WTC11 (cell line): ENCODE results near the gene SHISA9. TPM values are rescaled to one million over a fixed set of nuclear protein-coding genes. Genes with fewer than 3 reads are reported as not detected.

ENCODE experiments used
- ATAC-seq: fragments of 200-7000 bp; cut with Tn5 transposase; 2 replicates; pipeline ENCODE4 v1.10.0; 2021; ENCODE audit warnings: mild to moderate bottlenecking, moderate library complexity
- CTCF ChIA-PET: fragments of 300-600 bp; sonication (Branson Sonifier 250); formaldehyde crosslinking; loops from one replicate; lab custom pipeline; 2021; ENCODE audit warnings: antibody characterized with exemption; lab: Charles Lee
- POLR2A ChIA-PET: fragments of 350-600 bp; sonication (Branson Sonifier 250); formaldehyde crosslinking; loops from one replicate; lab custom pipeline; 2021; ENCODE audit warnings: antibody characterized with exemption; lab: Charles Lee
- DNase-seq: peaks from one replicate; pipeline ENCODE4 v3.0.0; 2021; ENCODE audit warnings: low spot score
- H3K27ac Mint-ChIP-seq: 2 replicates; pipeline ENCODE4 v1.8.0; 2021; ENCODE audit warnings: mixed read lengths
- H3K27me3 Mint-ChIP-seq: 2 replicates; pipeline ENCODE4 v1.8.0; 2021; ENCODE audit warnings: low read depth, mild to moderate bottlenecking, moderate library complexity, mixed read lengths
- H3K36me3 Mint-ChIP-seq: 2 replicates; pipeline ENCODE4 v1.8.0; 2021; ENCODE audit warnings: mixed read lengths
- H3K4me1 Mint-ChIP-seq: 2 replicates; pipeline ENCODE4 v1.8.0; 2022; ENCODE audit warnings: mixed read lengths
- H3K4me3 Mint-ChIP-seq: 2 replicates; pipeline ENCODE4 v1.8.0; 2021; ENCODE audit warnings: mild to moderate bottlenecking, moderate library complexity, mixed read lengths
- H3K9me3 Mint-ChIP-seq: 2 replicates; pipeline ENCODE4 v1.8.0; 2021; ENCODE audit warnings: mixed read lengths
- OVOL2 ChIP-seq: fragments of 250-450 bp; sonication (Bioruptor Pico); IDR thresholded peaks from 2 replicates; pipeline ENCODE4 v1.9.0; 2021; ENCODE audit warnings: mild to moderate bottlenecking, borderline replicate concordance
- ZBTB21 ChIP-seq: sonication (generic); formaldehyde crosslinking; IDR thresholded peaks from 2 replicates; pipeline ENCODE4 v1.8.1; 2023; ENCODE audit warnings: mild to moderate bottlenecking, missing genetic modification reagents, borderline replicate concordance
- ZNF671 ChIP-seq: fragments of 250-450 bp; sonication (Bioruptor Pico); IDR thresholded peaks from 2 replicates; pipeline ENCODE4 v1.8.0; 2021; ENCODE audit warnings: mild to moderate bottlenecking
- total RNA-seq: library from RNA; stranded (reverse); gene quantifications from 3 replicates; pipeline ENCODE4 v1.2.3, GENCODE V29; 2021
- TF ChIP-seq, protein P1 (sequence below): sonication (generic); formaldehyde crosslinking; IDR thresholded peaks from 2 replicates; pipeline ENCODE4 v1.8.0; 2022; ENCODE audit warnings: missing genetic modification reagents
- TF ChIP-seq, protein P2 (sequence below): fragments of 250-450 bp; sonication (Bioruptor Pico); IDR thresholded peaks from 2 replicates; pipeline ENCODE4 v1.9.0; 2021; ENCODE audit warnings: moderate library complexity, mild to moderate bottlenecking, inconsistent platforms, borderline replicate concordance
- TF ChIP-seq, protein P3 (sequence below): fragments of 250-450 bp; sonication (Bioruptor Pico); IDR thresholded peaks from 2 replicates; pipeline ENCODE4 v1.9.0; 2021; ENCODE audit warnings: mild to moderate bottlenecking
- TF ChIP-seq, protein P4 (sequence below): sonication (generic); formaldehyde crosslinking; IDR thresholded peaks from 2 replicates; pipeline ENCODE4 v1.8.1; 2023; ENCODE audit warnings: mild to moderate bottlenecking, missing genetic modification reagents
- TF ChIP-seq, protein P5 (sequence below): sonication (generic); formaldehyde crosslinking; IDR thresholded peaks from 2 replicates; pipeline ENCODE4 v1.8.1; 2022; ENCODE audit warnings: mild to moderate bottlenecking, missing genetic modification reagents, moderate library complexity, borderline replicate concordance
- TF ChIP-seq, protein P6 (sequence below): fragments of 200-600 bp; IDR thresholded peaks from 2 replicates; pipeline ENCODE4 v1.8.0; 2022; ENCODE audit warnings: antibody characterized with exemption
- TF ChIP-seq, protein P7 (sequence below): sonication (generic); formaldehyde crosslinking; IDR thresholded peaks from 2 replicates; pipeline ENCODE4 v1.8.0; 2023; ENCODE audit warnings: mild to moderate bottlenecking, missing genetic modification reagents
- TF ChIP-seq, protein P8 (sequence below): sonication (generic); formaldehyde crosslinking; IDR thresholded peaks from 2 replicates; pipeline ENCODE4 v1.8.1; 2023; ENCODE audit warnings: mild to moderate bottlenecking, missing genetic modification reagents, moderate library complexity

SHISA9 gene
- total RNA-seq, 1 experiment from 2014 or later, result 37.5 TPM

DNA sequence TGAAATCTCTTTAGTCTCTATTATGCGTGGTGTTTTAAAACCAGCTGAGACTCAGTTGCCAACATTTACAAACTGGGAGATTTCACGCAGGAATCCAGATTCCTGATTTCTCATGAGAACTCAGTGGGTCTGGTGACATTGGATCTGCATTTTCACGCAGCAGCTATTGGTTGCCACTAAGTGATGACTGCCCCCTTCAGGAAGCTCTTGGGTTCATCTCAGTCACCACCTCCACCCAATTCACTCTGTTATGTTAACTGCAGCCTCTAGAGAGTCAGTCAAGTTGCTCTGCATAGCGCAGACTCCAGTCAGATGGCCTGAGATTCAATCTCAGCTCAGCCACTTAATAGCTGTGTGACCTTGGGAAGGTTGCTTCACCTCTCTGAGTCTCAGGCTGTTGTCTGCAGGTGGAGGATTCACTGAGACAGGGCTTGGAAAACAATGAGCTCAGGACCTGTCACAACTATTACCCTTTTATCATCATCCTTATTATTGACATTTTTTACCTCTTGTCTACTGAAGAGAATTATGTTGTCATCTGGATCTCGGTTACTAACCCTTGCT, 6.4 kb downstream of the SHISA9 start:
- peak overlapping the region; percentile 84 for H3K27ac Mint-ChIP-seq
- peak overlapping the region; percentile 10 for H3K4me3 Mint-ChIP-seq
- peak; percentile 46 for DNase-seq

DNA sequence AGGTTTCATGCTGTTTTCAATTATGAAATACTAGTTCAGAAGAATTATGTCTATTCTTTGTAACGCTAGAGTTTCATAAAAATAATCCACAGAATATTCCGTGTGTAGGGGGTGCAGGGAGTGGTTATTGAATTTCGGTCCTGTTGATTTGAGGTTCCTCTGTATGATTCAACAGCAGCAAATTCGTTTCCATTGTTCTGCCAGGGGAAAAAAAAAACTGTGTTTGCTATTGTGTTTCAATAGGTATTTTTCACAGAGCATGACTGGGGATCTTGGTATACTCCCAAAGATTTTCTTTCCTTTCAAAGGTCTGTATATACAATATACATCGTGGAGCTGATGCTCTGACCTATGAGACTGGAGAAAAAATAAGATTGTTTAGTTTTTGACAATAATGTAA, 15.8 kb downstream of the SHISA9 start:
- Mint-ChIP-seq H3K4me1 (peaks cover 28% of the 10 kb centered on the region), H3K4me3 (no peak overlapping the region), H3K27ac (peak overlapping the region; percentile 64), H3K27me3 (no peaks in the 10 kb centered on the region), H3K36me3 (peaks cover 16% of the 10 kb centered on the region), H3K9me3 (no peaks in the 10 kb centered on the region)
- ChIA-PET CTCF (interaction anchor here (1.4 kb wide), 1 partner anchor 9 kb away, joined by 14 read pairs; no protein-coding TSS in a partner anchor), POLR2A (no interaction called here)
- DNase-seq, result no peak
- no peak for ATAC-seq
- TF ChIP-seq, protein P1, sequence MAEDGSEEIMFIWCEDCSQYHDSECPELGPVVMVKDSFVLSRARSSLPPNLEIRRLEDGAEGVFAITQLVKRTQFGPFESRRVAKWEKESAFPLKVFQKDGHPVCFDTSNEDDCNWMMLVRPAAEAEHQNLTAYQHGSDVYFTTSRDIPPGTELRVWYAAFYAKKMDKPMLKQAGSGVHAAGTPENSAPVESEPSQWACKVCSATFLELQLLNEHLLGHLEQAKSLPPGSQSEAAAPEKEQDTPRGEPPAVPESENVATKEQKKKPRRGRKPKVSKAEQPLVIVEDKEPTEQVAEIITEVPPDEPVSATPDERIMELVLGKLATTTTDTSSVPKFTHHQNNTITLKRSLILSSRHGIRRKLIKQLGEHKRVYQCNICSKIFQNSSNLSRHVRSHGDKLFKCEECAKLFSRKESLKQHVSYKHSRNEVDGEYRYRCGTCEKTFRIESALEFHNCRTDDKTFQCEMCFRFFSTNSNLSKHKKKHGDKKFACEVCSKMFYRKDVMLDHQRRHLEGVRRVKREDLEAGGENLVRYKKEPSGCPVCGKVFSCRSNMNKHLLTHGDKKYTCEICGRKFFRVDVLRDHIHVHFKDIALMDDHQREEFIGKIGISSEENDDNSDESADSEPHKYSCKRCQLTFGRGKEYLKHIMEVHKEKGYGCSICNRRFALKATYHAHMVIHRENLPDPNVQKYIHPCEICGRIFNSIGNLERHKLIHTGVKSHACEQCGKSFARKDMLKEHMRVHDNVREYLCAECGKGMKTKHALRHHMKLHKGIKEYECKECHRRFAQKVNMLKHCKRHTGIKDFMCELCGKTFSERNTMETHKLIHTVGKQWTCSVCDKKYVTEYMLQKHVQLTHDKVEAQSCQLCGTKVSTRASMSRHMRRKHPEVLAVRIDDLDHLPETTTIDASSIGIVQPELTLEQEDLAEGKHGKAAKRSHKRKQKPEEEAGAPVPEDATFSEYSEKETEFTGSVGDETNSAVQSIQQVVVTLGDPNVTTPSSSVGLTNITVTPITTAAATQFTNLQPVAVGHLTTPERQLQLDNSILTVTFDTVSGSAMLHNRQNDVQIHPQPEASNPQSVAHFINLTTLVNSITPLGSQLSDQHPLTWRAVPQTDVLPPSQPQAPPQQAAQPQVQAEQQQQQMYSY (CRISPR knock-in tag), result no peak
- no peak for TF ChIP-seq ZNF671 (CRISPR knock-in tag)
- TF ChIP-seq, protein P2, sequence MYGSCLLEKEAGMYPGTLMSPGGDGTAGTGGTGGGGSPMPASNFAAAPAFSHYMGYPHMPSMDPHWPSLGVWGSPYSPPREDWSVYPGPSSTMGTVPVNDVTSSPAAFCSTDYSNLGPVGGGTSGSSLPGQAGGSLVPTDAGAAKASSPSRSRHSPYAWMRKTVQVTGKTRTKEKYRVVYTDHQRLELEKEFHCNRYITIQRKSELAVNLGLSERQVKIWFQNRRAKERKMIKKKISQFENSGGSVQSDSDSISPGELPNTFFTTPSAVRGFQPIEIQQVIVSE, result no peak
- TF ChIP-seq, protein P3, sequence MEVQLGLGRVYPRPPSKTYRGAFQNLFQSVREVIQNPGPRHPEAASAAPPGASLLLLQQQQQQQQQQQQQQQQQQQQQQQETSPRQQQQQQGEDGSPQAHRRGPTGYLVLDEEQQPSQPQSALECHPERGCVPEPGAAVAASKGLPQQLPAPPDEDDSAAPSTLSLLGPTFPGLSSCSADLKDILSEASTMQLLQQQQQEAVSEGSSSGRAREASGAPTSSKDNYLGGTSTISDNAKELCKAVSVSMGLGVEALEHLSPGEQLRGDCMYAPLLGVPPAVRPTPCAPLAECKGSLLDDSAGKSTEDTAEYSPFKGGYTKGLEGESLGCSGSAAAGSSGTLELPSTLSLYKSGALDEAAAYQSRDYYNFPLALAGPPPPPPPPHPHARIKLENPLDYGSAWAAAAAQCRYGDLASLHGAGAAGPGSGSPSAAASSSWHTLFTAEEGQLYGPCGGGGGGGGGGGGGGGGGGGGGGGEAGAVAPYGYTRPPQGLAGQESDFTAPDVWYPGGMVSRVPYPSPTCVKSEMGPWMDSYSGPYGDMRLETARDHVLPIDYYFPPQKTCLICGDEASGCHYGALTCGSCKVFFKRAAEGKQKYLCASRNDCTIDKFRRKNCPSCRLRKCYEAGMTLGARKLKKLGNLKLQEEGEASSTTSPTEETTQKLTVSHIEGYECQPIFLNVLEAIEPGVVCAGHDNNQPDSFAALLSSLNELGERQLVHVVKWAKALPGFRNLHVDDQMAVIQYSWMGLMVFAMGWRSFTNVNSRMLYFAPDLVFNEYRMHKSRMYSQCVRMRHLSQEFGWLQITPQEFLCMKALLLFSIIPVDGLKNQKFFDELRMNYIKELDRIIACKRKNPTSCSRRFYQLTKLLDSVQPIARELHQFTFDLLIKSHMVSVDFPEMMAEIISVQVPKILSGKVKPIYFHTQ (CRISPR knock-in tag), result no peak
- TF ChIP-seq, protein P4, sequence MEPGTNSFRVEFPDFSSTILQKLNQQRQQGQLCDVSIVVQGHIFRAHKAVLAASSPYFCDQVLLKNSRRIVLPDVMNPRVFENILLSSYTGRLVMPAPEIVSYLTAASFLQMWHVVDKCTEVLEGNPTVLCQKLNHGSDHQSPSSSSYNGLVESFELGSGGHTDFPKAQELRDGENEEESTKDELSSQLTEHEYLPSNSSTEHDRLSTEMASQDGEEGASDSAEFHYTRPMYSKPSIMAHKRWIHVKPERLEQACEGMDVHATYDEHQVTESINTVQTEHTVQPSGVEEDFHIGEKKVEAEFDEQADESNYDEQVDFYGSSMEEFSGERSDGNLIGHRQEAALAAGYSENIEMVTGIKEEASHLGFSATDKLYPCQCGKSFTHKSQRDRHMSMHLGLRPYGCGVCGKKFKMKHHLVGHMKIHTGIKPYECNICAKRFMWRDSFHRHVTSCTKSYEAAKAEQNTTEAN (CRISPR knock-in tag), result no peak
- TF ChIP-seq OVOL2, result no peak
- TF ChIP-seq, protein P5, sequence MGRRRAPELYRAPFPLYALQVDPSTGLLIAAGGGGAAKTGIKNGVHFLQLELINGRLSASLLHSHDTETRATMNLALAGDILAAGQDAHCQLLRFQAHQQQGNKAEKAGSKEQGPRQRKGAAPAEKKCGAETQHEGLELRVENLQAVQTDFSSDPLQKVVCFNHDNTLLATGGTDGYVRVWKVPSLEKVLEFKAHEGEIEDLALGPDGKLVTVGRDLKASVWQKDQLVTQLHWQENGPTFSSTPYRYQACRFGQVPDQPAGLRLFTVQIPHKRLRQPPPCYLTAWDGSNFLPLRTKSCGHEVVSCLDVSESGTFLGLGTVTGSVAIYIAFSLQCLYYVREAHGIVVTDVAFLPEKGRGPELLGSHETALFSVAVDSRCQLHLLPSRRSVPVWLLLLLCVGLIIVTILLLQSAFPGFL (CRISPR knock-in tag), result no peak

More for the DNA sequence above, 6.4 kb downstream of the SHISA9 start:
- Mint-ChIP-seq H3K4me1 (peaks cover 57% of the 10 kb centered on the region), H3K36me3 (peaks cover 43% of the 10 kb centered on the region), H3K9me3 (peaks cover 10% of the 10 kb centered on the region), H3K27me3 (no peaks in the 10 kb centered on the region; the same call in 1 of the 2 replicates)
- POLR2A ChIA-PET, result interaction anchor here (0.7 to 1.4 kb wide), 2 partner anchors 9 to 75 kb away, joined by 3 to 4 read pairs; no protein-coding TSS in a partner anchor
- TF ChIP-seq ZBTB21 (CRISPR knock-in tag), result no peak
- TF ChIP-seq, protein P6, sequence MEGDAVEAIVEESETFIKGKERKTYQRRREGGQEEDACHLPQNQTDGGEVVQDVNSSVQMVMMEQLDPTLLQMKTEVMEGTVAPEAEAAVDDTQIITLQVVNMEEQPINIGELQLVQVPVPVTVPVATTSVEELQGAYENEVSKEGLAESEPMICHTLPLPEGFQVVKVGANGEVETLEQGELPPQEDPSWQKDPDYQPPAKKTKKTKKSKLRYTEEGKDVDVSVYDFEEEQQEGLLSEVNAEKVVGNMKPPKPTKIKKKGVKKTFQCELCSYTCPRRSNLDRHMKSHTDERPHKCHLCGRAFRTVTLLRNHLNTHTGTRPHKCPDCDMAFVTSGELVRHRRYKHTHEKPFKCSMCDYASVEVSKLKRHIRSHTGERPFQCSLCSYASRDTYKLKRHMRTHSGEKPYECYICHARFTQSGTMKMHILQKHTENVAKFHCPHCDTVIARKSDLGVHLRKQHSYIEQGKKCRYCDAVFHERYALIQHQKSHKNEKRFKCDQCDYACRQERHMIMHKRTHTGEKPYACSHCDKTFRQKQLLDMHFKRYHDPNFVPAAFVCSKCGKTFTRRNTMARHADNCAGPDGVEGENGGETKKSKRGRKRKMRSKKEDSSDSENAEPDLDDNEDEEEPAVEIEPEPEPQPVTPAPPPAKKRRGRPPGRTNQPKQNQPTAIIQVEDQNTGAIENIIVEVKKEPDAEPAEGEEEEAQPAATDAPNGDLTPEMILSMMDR, result peak; percentile 39; the same call in 1 of the 2 replicates
- TF ChIP-seq, protein P7, sequence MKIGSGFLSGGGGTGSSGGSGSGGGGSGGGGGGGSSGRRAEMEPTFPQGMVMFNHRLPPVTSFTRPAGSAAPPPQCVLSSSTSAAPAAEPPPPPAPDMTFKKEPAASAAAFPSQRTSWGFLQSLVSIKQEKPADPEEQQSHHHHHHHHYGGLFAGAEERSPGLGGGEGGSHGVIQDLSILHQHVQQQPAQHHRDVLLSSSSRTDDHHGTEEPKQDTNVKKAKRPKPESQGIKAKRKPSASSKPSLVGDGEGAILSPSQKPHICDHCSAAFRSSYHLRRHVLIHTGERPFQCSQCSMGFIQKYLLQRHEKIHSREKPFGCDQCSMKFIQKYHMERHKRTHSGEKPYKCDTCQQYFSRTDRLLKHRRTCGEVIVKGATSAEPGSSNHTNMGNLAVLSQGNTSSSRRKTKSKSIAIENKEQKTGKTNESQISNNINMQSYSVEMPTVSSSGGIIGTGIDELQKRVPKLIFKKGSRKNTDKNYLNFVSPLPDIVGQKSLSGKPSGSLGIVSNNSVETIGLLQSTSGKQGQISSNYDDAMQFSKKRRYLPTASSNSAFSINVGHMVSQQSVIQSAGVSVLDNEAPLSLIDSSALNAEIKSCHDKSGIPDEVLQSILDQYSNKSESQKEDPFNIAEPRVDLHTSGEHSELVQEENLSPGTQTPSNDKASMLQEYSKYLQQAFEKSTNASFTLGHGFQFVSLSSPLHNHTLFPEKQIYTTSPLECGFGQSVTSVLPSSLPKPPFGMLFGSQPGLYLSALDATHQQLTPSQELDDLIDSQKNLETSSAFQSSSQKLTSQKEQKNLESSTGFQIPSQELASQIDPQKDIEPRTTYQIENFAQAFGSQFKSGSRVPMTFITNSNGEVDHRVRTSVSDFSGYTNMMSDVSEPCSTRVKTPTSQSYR (CRISPR knock-in tag), result no peak
- TF ChIP-seq, protein P8, sequence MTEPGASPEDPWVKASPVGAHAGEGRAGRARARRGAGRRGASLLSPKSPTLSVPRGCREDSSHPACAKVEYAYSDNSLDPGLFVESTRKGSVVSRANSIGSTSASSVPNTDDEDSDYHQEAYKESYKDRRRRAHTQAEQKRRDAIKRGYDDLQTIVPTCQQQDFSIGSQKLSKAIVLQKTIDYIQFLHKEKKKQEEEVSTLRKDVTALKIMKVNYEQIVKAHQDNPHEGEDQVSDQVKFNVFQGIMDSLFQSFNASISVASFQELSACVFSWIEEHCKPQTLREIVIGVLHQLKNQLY (CRISPR knock-in tag), result no peak
- peak; percentile 66 for ATAC-seq
- CTCF ChIA-PET, result interaction anchor here (0.5 to 2.0 kb wide), 33 partner anchors 9 to 621 kb away, joined by 3 to 25 read pairs (median 4); no protein-coding TSS in a partner anchor
